Ureter (tissue), 1 donor: Measurements from ENCODE around the gene P2RX4. TPM values are rescaled to one million over a fixed set of nuclear protein-coding genes. Genes with fewer than 3 reads are reported as not detected.
"Not testable (repeated sequence)": the region's sequence is repeated elsewhere in the genome, so short reads cannot be mapped to it uniquely, and the experiment has no call there.

Source experiments
- DNase-seq: peaks from one replicate; pipeline ENCODE4 v3.0.0-alpha.2; 2020; ENCODE audit warnings: low spot score
- total RNA-seq: library from RNA; stranded (reverse); gene quantifications from one replicate; pipeline ENCODE4 v1.2.4, GENCODE V29; 2023
- donor health status: DM: yes; HTN: yes; CAD: no.

The P2RX4 gene
- total RNA-seq, 1 donor from 2014 or later: 28.0 TPM

DNA sequence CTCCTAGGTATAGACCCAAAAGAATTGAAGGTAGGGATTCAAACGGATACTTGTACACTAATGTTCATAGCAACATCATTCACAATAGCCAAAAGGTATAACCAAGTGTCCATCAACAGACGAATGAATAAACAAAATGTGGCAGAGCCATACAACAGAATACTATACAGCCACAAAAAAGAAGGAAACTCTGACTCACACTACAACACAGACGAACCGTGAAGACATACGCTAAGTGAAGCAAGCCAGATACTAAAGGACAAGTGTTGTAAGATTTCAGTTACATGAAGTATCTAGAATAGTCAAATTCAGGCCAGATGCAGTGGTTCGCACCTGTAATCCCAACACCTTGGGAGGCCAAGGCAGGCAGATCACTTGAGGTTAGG lies 67.4 kb downstream of the P2RX4 start:
- DNase-seq: no peak

GRCh38 chr12:121278169-121279070 lies 68.5 kb downstream of the P2RX4 start:
- no peak for DNase-seq

DNA sequence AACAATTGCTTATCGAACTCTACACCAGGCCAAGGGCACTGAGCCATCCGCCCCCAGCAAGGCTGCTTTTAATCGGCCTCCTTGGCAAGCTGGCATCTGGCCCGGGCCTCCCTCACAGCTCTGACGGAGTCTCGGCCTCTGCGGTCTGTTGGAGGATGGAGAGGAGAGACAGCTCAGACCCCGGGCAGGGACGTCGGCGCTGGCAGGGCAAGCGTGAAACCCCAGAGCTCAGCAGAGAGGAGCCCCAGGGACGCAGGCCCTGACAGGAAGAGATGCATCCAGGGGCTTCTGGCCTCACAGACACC lies 69.1 kb downstream of the P2RX4 start:
- no peak for DNase-seq

- DNase-seq: peak; percentile 74
Observed at GRCh38 chr12:121279507-121279915, 69.6 kb downstream of the P2RX4 start.

DNA sequence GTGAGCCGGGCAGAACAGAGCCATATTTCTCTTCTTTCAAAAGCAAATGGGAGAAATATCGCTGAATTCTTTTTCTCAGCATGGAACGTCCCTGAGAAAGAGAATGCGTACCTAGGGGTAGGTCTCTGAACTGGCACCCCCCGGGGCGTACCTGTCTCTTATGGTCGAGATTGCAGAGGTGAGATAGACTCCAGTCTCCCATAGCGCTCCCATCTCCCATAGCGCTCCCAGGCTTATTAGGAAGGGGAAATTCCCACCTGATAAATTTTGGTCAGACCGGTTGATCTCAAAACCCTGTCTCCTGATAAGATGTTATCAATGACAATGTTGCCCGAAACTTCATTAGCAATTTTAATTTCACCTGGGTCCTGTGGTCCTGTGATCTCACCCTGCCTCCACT lies 70.6 kb downstream of the P2RX4 start:
- DNase-seq: not testable (repeated sequence)

GRCh38 chr12:121281116-121281515 lies 71.2 kb downstream of the P2RX4 start:
- not testable (repeated sequence) for DNase-seq

DNA sequence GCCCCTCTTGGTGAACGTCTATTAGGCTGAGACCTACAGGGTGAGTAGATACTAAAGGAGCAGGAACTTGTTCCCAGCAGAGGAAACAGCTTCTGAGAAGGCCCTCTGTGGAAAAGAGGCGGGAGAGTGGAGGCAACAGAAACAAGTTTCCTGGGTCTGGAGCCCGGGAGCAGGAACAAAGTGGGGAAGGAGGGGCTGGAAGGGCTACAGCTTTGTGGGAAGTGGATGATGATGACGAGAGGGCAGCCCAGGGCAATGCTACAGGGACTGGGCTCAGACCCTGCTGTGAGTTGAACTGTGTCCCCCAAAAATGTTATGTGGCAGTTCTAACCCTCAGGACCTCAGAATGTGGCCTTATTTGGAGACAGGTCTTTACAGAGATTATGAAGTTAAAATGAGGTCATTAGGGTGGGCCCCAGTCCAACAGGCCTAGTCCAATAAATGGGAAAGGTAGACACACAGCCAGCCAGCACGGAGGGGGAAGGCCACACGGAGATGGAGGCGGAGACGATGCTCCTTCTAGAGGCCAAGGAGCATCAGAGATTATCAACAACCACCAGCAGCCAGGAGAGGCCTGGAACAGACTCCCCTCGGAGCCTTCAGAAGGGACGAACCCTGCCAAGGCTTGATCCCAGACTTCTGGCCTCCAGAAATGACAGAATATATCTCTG lies 72.3 kb downstream of the P2RX4 start:
- no peak for DNase-seq

DNA sequence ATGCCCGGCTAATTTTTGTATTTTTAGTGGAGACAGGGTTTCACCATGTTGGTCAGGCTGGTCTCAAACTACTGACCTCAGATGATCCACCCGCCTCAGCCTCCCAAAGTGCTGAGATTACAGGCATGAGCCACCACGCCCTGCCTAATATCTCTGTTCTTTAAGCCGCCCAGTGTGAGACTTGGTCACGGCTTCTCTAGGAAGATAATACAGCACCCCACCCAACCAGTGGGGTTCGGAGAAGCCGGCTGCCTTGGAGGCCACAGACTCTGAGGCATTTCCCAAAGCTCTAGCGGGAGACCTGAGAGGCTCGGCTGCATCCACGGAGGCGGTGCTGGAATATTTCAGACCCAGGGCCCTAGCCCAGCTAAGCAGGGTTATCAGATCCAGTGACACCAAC lies 73.0 kb downstream of the P2RX4 start:
- DNase-seq: not testable (repeated sequence)

GRCh38 chr12:121283388-121283787 lies 73.5 kb downstream of the P2RX4 start:
- DNase-seq: no peak

Other genes with a start within 250 kb of the P2RX4 start
- not detected for gene HNF1A, start 231.6 kb upstream of the P2RX4 start, total RNA-seq
- 18.0 TPM for gene C12orf43, start 193.6 kb upstream of the P2RX4 start, total RNA-seq
- gene OASL, start 170.9 kb upstream of the P2RX4 start, total RNA-seq: 1.1 TPM
- 1.8 TPM for gene P2RX7, start 77.3 kb upstream of the P2RX4 start, total RNA-seq
- 38.8 TPM for gene CAMKK2, start 86.6 kb downstream of the P2RX4 start, total RNA-seq
- 132 TPM for gene ANAPC5, start 142.3 kb downstream of the P2RX4 start, total RNA-seq
- gene RNF34, start 190.0 kb downstream of the P2RX4 start, total RNA-seq: 63.9 TPM